Retinal pigment epithelial cell (primary cell): ENCODE measurements around the gene MCTP1.
"Not testable (repeated sequence)": the region's sequence is repeated elsewhere in the genome, so short reads cannot be mapped to it uniquely, and the experiment has no call there.

Source experiments
- DNase-seq: peaks from one replicate; pipeline ENCODE4 v3.0.0-alpha.2; 2010; ENCODE audit warnings: low read depth
- H3K4me3 ChIP-seq: 2 replicates; pipeline ENCODE4 v1.5.1; 2011; ENCODE audit warnings: mild to moderate bottlenecking, low read length, control low read depth, moderate library complexity
- TF ChIP-seq, protein P1 (sequence below): conservative IDR thresholded peaks from 2 replicates; pipeline ENCODE4 v1.5.1; 2011; ENCODE audit warnings: low read depth, low read length, control low read depth, inconsistent platforms

Gene MCTP1

DNA sequence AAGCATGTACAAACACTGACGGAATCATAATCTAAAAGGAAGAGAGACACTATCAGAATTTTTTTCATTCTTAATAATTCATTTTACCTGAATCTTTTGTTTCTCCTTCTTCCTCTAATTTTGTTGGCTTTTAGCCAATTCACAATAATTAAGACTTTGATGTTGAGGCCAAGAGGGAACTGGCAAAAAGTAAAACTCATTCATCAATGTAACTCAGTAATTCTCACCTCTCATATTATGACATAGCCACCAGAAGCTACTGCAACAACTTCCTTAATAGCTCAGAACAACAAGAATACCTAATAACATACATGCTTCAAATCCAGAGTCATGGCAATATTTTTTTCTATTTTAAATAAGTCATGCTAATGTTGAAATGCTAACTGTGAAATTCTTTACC lies 64.5 kb downstream of the MCTP1 start:
- DNase-seq, result no peak
- TF ChIP-seq, protein P1, sequence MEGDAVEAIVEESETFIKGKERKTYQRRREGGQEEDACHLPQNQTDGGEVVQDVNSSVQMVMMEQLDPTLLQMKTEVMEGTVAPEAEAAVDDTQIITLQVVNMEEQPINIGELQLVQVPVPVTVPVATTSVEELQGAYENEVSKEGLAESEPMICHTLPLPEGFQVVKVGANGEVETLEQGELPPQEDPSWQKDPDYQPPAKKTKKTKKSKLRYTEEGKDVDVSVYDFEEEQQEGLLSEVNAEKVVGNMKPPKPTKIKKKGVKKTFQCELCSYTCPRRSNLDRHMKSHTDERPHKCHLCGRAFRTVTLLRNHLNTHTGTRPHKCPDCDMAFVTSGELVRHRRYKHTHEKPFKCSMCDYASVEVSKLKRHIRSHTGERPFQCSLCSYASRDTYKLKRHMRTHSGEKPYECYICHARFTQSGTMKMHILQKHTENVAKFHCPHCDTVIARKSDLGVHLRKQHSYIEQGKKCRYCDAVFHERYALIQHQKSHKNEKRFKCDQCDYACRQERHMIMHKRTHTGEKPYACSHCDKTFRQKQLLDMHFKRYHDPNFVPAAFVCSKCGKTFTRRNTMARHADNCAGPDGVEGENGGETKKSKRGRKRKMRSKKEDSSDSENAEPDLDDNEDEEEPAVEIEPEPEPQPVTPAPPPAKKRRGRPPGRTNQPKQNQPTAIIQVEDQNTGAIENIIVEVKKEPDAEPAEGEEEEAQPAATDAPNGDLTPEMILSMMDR, result no peak
- H3K4me3 ChIP-seq, result no peak overlapping the region

DNA sequence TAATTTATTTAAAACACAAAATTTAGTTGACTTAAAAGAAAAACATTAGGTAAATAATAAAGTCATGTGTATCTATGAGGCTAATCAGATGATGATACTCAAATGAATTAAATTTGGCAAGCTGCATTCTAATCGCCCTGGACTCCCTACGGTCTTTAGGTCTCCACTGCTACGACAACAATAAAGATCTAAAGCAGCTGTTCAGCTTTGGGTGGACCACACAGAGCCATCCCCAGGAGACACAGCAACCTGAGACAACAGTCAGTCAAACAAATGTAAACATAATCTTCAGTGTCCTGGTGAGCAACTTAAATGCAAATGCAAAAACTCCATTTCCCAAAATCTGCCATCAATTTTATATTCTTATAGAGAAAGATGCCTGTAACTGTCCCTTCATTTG lies 65.5 kb downstream of the MCTP1 start:
- no peak for DNase-seq
- TF ChIP-seq, protein P1, result no peak
- H3K4me3 ChIP-seq, result no peak overlapping the region

DNA sequence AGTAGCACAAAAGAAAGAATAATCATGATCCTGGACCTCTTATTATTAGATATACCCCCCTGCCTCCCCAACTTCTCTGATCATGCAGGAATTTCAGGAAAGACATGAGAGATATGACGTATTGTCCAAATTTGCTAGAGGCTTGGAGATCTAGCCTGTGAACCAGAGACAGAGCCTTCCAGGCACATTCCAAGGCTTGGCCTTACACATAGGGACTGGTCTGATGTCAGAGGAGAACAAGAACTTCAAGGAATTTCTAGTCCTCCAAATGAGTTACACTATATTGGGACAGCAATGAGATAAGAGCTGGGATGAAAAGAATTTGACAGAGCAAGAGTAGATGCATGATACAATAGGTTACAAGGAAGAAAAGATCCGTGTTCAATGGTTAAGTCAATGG lies 67.0 kb downstream of the MCTP1 start:
- TF ChIP-seq, protein P1, result no peak
- H3K4me3 ChIP-seq, result no peak overlapping the region

DNA sequence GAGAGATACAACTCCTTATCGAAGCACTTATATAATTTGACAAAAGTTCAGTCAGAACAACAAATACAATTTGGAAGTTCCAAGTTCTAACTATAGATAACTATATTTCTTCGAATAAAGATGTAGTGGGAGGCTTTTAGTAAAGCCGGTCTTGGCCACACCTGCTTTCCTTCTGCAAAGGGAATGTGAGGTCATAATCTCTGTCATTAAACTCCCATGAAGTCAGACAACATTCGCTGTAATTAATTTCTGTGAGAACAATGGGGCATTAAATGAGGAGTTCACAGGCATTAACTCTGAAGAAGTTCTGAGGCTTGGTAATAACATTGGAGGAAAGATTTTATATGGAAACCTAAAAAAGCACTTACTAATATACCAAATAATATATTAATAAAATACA lies 67.5 kb downstream of the MCTP1 start:
- TF ChIP-seq, protein P1, result no peak
- DNase-seq, result no peak
- H3K4me3 ChIP-seq, result no peak overlapping the region

More for the DNA sequence above, 67.0 kb downstream of the MCTP1 start:
- no peak for DNase-seq

DNA sequence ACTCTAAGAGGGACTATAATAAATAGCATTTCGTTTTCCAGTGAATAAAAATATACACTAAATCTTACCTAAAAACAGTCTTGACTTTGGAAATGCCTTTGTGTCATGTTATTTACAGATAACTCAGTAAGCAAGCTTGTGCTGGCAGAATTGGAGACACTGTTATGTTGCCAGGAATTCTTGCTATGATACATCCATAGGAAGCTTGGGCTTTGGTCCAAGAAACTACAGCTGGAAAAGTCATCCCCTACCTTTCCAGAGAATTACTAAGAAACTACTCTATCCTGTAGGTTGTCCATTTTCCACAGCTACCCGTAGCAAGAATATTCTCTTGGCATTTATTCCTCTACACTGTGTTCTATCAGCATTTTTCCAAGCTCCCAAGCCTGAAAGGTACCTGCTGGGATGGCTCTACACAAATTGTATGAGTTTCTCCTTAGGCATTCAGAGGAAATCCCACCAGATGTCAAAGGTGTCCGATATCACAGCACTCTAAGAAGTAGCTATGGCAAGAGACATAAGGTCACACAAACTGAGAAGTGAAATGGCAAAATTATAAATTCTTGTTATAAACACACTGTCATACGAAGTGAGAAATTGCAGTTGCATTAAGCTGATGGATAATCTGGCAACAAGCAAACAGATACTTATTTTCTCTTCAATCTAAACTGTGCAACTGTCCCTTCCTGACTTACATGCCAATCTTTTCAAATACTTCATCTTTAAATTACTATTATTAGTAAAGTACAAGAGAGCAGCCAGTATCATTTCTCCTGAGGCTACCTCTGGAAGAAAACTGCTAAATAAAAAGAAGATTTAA lies 68.5 kb downstream of the MCTP1 start:
- TF ChIP-seq, protein P1, result no peak
- no peak for DNase-seq
- no peak overlapping the region for H3K4me3 ChIP-seq

DNA sequence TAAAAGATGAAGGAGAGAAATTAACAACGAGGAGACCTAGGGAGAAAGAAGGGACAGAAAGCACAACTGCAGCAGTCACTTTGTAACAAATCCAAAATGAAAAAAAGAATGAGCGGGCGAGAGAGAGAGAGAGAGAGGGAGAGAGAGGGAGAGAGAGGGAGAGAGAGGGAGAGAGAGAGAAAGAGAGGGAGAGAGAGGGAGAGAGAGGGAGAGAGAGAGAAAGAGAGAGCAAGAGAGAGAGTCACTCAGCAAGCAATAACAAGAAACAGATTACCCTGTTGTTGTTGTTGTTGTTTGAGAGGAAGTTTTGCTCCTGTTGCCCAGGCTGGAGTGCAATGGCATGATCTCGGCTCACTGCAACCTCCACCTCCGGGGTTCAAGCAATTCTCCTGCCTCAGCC lies 77.1 kb downstream of the MCTP1 start:
- not testable (repeated sequence) for DNase-seq, H3K4me3 ChIP-seq

DNA sequence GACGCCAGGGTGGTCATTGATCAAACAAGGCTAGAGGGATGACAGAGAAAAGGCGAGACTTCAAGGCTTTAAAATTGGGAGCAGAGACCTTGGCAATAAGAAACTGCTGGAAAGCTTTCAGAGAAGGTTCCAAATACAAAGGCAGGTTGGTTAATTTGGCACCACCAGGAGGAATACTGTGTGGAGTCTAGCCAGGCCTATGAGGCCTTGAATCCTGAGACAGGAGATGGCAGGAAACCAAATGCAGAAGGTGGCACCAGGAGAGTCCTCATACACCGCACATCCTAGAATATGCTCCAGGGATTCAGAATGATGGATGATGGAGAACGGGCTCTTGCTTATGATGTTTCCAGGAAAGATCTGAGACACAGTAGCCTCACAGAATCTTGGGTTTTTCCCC lies 90.0 kb downstream of the MCTP1 start:
- no peak overlapping the region for H3K4me3 ChIP-seq
- no peak for DNase-seq
- TF ChIP-seq, protein P1, result no peak
